Adipose tissue (tissue), 3 donors: ENCODE measurements around the gene RFPL2. TPM values are rescaled to one million over a fixed set of nuclear protein-coding genes. Genes with fewer than 3 reads are reported as not detected.
"Not testable (repeated sequence)": the region's sequence is repeated elsewhere in the genome, so short reads cannot be mapped to it uniquely, and the experiment has no call there.

Experiments used
- H3K27ac ChIP-seq: one replicate; pipeline ENCODE4 v1.5.1; 2013; ENCODE audit warnings: low read depth, low read length
- WGBS, 3 donors: extraction: QIAGEN DNeasy Blood & Tissue Kit; methylation state at CpG; one replicate each; pipeline ENCODE4 v1.1.7; 2013; 5-methylcytosine and 5-hydroxymethylcytosine counted together
- polyA plus RNA-seq, 3 donors: library from polyadenylated mRNA; stranded (reverse); fragments of 200-250 nt; gene quantifications; one replicate each; pipeline ENCODE4 v1.2.3, GENCODE V29; 2013
- donor health status: healthy with polysubstance abuse.
- donor health status: Bipolar disorder and iron deficiency.
- donor health status: healthy.

Gene RFPL2
- polyA plus RNA-seq, 3 donors: not detected

- 85 to 94% (median 89%) methylated on average over 4 of the region's 4 CpGs for WGBS, 3 donors
- H3K27ac ChIP-seq: no peak overlapping the region
Observed at GRCh38 chr22:32207971-32208480, 3.2 kb upstream of the RFPL2 start.

- WGBS, 3 donors: 62 to 77% (median 73%) methylated on average over 22 of the region's 22 CpGs
Observed at GRCh38 chr22:32206774-32207758, 2.2 kb upstream of the RFPL2 start.

DNA sequence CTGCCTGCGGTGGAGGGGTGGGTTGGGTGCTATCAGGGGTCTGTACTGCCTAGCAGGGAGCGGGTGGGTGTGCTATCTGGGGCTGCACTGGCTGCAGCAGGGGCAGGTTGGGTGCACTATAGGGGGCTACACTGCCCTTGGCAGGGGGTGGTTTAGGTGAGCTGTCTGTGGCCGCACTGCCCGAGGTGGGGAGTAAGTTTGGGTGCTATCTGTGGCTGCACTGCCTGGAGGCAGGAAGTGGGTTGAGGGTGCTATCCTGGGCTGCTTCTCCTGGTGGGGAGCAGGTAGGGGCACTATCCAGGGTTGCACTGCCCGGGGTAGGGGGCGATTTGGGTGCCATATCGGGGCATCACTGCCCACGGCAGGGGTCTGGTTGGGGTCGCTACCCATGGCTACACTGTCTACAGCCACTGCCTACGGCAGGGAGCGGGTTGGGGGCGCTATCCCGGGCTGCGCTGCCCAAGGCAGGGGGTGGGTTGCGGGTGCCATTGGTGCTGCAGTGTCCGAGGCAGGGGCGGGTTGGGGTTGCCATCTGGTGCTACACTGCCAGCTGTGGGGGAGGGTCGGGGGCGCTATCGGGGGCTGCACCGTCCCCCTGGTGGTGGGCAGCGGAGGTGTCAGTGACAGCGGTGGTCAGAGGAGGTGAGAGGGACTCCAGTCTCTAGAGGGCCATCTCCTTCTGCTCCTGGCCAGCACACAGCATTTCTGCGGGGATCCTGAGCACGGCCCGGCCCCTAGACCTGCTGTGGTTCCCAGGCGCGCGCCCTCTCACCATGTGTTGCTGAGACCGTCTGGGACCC is 1.3 kb upstream of the RFPL2 start:
- 84 to 85% (median 85%) methylated on average over 28 to 30 of the region's 30 CpGs for WGBS, 3 donors
- no peak overlapping the region for H3K27ac ChIP-seq

More at GRCh38 chr22:32206774-32207758, 2.2 kb upstream of the RFPL2 start:
- no peak overlapping the region for H3K27ac ChIP-seq

- no peak overlapping the region for H3K27ac ChIP-seq
- 18 to 65% (median 40%) methylated on average over 42 of the region's 42 CpGs for WGBS, 3 donors
Observed at GRCh38 chr22:32204040-32204855, 625 bp downstream of the RFPL2 start.

DNA sequence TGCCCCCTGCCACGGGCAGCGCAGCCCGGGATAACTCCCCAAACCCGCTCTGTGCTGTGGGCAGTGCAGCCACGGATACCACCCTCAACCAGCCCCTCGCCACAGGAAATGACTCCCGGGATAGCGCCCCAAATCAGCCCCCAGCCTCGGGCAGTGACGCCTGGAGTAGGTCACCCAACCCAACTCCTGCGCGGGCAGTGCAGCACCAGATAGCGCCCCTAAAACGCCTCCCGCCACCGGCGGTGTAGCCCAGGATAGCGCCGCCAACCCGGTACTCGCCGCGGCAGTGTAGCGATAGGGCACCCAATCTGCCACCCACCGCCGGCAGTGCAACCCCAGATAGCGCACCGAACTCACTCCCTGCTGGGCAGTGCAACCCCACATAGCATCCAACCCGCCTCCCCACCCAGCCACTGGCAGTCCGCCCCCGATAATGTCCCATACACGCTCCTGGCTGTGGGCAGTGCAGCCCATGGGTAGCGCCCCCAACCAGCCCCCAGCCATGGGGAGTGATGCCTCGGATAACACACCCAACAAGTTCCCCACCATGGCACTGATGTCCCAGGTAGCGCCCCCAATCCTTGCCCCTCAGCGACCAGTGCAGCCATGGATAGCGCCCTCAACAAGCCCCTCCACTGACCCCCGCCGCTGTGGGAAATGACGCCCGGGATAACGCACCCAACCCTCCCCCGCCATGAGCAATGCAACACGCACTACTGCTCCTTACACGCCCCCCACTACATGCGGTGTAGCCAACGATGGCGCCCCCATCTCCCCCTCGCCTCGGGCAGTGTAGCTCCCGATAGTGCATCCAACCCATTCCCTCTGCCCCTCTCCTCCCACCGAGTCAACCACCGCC is 1.5 kb downstream of the RFPL2 start:
- no peak overlapping the region for H3K27ac ChIP-seq
- WGBS, 3 donors: 12 to 50% (median 37%) methylated on average over 53 of the region's 53 CpGs

DNA sequence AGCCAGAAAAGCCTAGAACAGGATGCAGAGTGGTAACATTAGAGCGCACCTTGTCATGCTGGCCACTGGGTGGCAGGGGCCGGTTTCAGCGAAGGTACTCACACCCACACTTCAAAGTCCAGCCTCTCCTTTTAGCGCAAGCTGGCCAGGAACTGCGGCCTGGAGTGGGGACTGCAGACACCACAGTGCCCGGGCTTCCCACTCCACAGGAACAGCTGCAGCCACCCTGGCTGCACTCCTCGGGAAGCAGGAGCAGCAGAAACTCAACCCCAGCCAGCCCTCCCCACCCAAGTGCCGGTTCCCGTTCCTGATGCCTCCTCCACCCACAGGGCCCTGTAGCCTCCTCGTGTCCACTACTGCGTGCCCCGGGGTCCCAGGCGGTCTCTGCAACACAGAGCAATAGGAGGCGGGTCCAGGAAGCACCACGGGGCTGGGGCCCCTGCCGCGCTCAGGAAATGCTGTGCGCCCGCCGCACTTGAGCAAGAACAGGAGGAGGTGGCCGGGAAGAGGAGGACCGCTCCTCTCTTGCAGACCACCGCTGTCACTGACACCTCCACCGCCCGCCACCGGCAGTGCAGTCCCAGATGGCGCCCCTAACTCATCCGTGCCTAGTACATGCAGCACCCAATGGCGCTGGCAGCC is 2.2 kb downstream of the RFPL2 start:
- no peak overlapping the region for H3K27ac ChIP-seq
- WGBS, 3 donors: 4 to 10% (median 10%) methylated on average over 24 to 29 of the region's 29 CpGs

- no peak overlapping the region for H3K27ac ChIP-seq
- WGBS, 3 donors: 22 to 28% (median 25%) methylated on average over 4 of the region's 4 CpGs
Observed at GRCh38 chr22:32202161-32202538, 2.7 kb downstream of the RFPL2 start.

DNA sequence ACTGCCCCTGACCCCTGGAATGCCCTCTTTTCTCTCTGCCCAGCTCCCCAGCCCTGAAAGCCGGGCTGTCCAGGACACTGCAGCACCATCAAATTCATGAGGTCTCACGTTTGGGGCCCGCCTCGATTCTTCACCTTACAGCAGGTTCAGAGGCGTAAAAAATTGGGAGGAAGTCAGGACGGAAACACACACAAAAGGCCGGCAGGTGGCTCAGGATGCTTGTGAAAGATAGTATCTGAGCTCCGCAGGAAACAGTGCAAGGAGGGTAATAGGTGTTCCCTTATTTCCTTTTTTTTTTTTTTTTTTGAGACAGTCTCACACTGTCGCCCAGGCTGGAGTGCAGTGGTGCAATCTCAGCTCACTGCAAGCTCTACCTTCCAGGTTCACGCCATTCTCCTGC is 4.1 kb downstream of the RFPL2 start:
- WGBS, 3 donors: 41 to 74% (median 45%) methylated on average over 10 of the region's 10 CpGs
- no peak overlapping the region for H3K27ac ChIP-seq

- H3K27ac ChIP-seq: no peak overlapping the region
- WGBS, 3 donors: 55 to 79% (median 79%) methylated on average over 6 to 7 of the region's 7 CpGs
Observed at GRCh38 chr22:32199961-32200360, 4.9 kb downstream of the RFPL2 start.

DNA sequence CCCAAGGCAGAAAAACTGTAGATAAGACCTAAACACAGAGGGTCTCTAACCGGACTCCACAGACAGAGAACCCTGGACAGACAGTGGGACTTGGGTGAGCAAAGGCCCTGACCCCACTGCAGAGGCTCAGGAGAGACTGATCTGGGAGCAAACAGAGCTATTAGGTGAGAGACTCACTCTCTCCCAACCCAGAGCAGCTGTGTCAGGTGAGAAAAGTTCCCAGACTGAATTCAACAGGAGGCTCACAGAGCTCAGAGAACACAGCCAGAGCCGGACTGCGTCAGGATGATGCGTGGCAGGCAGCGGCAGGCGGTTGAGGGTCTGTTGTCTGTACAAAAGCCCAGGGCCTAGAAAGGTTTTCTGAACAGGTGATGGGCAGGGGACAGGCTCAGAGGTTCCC is 5.5 kb downstream of the RFPL2 start:
- no peak overlapping the region for H3K27ac ChIP-seq
- WGBS, 3 donors: 50 to 94% (median 90%) methylated on average over 6 of the region's 6 CpGs

DNA sequence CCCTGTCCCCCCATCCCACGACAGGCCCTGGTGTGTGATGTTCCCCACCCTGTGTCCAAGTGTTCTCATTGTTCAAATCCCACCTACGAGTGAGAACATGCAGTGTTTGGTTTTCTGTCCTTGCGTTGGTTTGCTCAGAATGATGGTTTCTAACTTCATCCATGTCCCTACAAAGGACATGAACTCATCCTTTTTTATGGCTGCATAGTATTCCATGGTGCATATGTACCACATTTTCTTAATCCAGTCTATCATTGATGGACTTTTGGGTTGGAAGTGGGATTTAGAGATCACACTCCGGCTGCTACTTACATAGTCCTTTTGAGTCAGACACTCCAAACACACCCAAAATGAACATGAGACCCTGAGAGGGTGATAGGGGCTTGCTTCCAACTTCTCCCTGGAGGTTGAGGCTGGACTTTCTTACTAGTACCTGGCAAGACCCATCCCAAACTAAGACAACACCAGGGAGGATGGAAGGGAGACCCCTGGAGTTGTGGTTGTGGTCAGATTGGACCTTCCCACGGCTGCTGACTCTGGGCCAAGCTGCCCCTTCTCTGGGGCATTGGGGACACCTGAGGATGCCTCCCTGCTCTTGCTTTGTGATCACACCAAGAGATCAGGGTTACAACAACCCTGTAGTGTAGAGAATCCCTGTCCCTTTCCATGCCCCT is 7.2 kb downstream of the RFPL2 start:
- WGBS, 3 donors: 81 to 90% (median 84%) methylated on average over 5 of the region's 5 CpGs
- H3K27ac ChIP-seq: not testable (repeated sequence)

DNA sequence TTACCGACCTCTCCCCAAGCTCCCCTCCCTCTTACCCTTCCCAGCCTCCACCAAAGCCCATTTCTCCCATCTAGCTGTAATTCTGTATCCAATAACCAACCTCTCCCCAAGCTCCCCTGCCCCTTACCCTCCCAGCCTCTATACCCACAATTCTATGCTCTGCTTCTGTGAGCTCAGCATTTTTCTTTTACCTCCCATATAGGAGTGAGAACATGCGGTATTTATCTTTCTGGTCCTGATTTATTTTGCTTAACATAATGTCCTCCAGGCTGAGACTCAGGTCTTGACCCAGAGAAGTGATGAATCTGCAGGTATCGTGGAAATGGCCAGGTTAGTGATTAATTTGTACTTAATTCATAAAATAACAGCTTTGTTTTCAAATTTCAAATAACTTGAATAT is 9.0 kb downstream of the RFPL2 start:
- not testable (repeated sequence) for H3K27ac ChIP-seq
- WGBS, 3 donors: 65 to 68% (median 67%) methylated on average over 3 of the region's 3 CpGs

GRCh38 chr22:32193346-32193745 is 11.5 kb downstream of the RFPL2 start:
- 86 to 87% (median 86%) methylated on average over 9 of the region's 9 CpGs for WGBS, 3 donors
- H3K27ac ChIP-seq: not testable (repeated sequence)

DNA sequence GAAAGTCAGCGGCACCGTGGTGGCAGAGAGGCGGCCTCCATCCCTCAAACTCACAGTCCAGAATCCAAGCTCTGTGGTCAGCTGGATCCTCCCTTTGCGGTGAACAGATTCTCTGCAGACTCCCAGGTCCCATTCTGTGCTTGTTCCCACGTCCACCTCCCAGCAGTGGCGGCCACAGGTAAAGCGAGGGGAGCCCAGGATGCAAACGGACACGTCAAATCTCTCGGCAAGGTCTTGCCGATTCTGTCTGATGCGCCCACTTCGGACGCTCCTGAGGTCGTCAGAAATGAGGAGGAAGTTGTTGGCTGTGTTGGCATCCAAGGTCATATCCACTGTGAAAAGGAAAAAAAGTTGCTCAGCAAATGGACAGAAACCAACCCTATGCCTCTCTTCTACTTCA is 13.9 kb downstream of the RFPL2 start:
- not testable (repeated sequence) for H3K27ac ChIP-seq
- WGBS, 3 donors: 80 to 86% (median 85%) methylated on average over 14 to 15 of the region's 15 CpGs

DNA sequence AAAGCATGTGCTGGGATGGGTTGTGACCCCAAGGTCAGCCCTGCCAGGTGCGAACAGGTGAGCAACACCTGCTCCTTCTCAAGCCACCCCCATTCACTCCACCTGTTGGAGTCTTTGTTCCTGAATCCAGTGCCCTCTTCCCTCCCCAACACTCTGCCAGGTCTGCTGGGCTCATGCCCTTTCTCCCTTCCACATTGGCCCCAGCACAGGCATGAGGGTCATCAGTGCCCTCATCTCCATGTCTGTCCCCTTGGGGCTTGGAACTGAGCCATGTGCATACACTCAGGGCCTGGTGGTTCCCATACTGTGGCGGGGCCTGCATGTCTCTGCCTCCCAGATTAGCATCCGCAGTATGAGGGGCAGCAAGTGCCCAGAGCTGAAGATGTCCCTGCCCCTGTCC is 19.1 kb downstream of the RFPL2 start:
- WGBS, 3 donors: 78 to 93% (median 91%) methylated on average over 3 of the region's 3 CpGs
- H3K27ac ChIP-seq: no peak overlapping the region

- no peak overlapping the region for H3K27ac ChIP-seq
- 76 to 80% (median 76%) methylated on average over 3 of the region's 3 CpGs for WGBS, 3 donors
Observed at GRCh38 chr22:32183625-32184024, 21.2 kb downstream of the RFPL2 start.
